Measurements from ENCODE around the gene GINS3. TPM values are rescaled to one million over a fixed set of nuclear protein-coding genes. Genes with fewer than 3 reads are reported as not detected.

Gene GINS3
- total RNA-seq, 4 donors from 2014 or later: 0.55 to 3.3 (median 1.0) TPM

DNA sequence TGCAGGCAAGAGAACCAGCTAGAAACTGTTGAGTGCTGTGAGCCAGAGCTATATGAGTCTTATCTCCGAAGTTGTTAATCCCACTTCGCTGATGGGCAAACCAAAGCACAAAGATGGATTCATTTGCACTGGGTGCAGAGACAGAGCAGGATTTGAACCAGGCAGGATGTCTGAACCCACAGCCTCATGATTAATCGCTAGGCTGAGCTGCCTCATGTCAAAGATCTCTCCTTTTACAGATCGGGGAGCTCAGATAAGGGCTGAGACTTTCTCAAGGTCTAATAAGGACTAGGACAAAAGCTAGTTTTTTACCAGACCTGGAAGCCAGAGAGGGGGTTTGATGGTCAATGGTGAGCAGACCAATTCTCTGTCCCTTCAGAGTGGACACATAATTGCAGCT, 51.5 kb downstream of the GINS3 start:
- no peak for TF ChIP-seq POLR2A (IDR thresholded peaks at IDR 0.05)
- TF ChIP-seq, protein P1, sequence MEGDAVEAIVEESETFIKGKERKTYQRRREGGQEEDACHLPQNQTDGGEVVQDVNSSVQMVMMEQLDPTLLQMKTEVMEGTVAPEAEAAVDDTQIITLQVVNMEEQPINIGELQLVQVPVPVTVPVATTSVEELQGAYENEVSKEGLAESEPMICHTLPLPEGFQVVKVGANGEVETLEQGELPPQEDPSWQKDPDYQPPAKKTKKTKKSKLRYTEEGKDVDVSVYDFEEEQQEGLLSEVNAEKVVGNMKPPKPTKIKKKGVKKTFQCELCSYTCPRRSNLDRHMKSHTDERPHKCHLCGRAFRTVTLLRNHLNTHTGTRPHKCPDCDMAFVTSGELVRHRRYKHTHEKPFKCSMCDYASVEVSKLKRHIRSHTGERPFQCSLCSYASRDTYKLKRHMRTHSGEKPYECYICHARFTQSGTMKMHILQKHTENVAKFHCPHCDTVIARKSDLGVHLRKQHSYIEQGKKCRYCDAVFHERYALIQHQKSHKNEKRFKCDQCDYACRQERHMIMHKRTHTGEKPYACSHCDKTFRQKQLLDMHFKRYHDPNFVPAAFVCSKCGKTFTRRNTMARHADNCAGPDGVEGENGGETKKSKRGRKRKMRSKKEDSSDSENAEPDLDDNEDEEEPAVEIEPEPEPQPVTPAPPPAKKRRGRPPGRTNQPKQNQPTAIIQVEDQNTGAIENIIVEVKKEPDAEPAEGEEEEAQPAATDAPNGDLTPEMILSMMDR (IDR thresholded peaks at IDR 0.05 in 4 of 5, conservative IDR thresholded peaks at IDR 0.05 in 1 of 5): no peak
- DNase-seq (no peak), ATAC-seq (peak in 1 of 2 donors; percentile 18)
- in situ Hi-C loops (cut with MboI; ENCODE audit: low sequenced_read_pairs in 4 of 4): no loop called here
- Histone ChIP-seq H3K27me3 (peaks cover 0 to 4% (median 0%) of the 10 kb centered on the region in 3 donors), H3K4me1 (peaks cover 0 to 9% of the 10 kb centered on the region in 2 donors), H3K9me3 (no peaks in the 10 kb centered on the region), H3K36me3 (no peaks in the 10 kb centered on the region), H3K4me3 (no peak overlapping the region), H3K27ac (no peak overlapping the region)
- intact Hi-C loops (cut with DNase I; ENCODE audit: low total_unique reads): no loop called here

DNA sequence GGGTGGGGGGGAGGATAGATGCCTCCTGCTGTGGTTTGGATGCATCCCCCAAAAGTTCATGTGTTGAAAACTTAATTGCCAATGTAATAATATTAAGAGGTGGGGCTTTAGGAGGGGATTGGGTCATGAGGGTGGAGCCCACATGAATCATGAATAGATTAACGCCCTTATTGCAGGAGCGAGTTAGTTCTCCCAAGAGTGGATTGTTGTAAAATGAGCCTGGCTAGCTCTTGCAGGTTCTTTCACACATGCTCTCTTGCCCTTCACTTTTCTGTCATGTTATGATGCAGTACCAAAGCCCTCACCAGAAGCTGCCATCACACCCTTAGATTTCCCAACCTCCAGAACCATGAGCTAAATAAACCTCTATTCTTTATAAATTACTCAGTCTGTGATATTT, 52.0 kb downstream of the GINS3 start:
- in situ Hi-C loops (cut with MboI; ENCODE audit: low sequenced_read_pairs in 4 of 4) (no loop called here), intact Hi-C loops (cut with DNase I; ENCODE audit: low total_unique reads) (no loop called here)
- H3K4me1 ChIP-seq: peaks cover 0 to 9% of the 10 kb centered on the region in 2 donors
- TF ChIP-seq, protein P1 (IDR thresholded peaks at IDR 0.05 in 4 of 5, conservative IDR thresholded peaks at IDR 0.05 in 1 of 5): no peak
- TF ChIP-seq POLR2A (IDR thresholded peaks at IDR 0.05): no peak
- H3K27me3 ChIP-seq: peaks cover 0 to 4% (median 0%) of the 10 kb centered on the region in 3 donors
- no peaks in the 10 kb centered on the region for H3K36me3 ChIP-seq
- no peak overlapping the region for H3K4me3 ChIP-seq
- no peak overlapping the region for H3K27ac ChIP-seq
- no peak for DNase-seq
- no peak for ATAC-seq
- H3K9me3 ChIP-seq: no peaks in the 10 kb centered on the region

DNA sequence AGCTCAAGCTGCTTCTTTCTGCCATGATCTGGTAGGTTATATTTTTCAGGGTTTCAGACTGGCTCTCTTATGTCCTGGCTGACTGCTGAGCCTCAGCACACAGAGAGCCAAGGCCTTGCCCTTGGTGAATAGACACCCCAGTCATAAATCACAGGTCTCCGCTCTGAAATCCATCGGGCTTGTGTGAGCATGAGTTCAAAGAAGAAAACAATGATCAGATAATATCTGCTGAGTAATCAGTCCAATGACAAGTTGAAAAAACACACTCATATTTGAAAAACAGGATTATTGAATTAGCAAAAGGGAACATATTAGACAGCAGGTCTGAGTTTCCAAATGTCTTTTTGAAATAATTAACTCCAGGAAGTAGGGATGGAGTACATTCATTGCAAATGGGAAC, 56.6 kb downstream of the GINS3 start:
- intact Hi-C loops (cut with DNase I; ENCODE audit: low total_unique reads) (no loop called here), in situ Hi-C loops (cut with MboI; ENCODE audit: low sequenced_read_pairs in 4 of 4) (no loop called here)
- H3K4me3 ChIP-seq: no peak overlapping the region
- H3K27ac ChIP-seq: no peak overlapping the region
- no peaks in the 10 kb centered on the region for H3K27me3 ChIP-seq
- DNase-seq (no peak), ATAC-seq (no peak)
- no peaks in the 10 kb centered on the region for H3K36me3 ChIP-seq
- H3K9me3 ChIP-seq: no peaks in the 10 kb centered on the region
- TF ChIP-seq POLR2A (IDR thresholded peaks at IDR 0.05): no peak
- TF ChIP-seq, protein P1 (IDR thresholded peaks at IDR 0.05 in 4 of 5, conservative IDR thresholded peaks at IDR 0.05 in 1 of 5): no peak
- H3K4me1 ChIP-seq: no peaks in the 10 kb centered on the region

DNA sequence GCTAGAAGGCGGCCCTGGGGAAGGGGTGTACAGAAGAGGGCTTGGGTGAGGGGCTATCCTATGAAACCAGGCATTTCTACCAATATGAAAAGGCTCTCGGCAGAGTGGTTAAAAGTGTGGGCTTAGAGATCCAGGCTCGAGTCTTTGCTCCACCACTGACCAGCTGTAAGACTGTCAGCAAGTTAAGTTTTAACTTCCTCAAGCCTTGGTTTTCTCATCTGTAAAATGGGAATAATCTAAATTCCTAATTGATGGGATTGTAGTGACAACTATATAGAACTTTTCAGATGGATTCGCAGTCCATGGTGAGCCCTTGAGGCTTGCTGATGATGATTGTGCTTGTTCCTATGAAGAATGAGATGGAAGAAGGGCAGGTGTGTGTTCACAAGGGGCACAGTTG, 57.0 kb downstream of the GINS3 start:
- ATAC-seq (no peak), DNase-seq (no peak)
- TF ChIP-seq, protein P1 (IDR thresholded peaks at IDR 0.05 in 4 of 5, conservative IDR thresholded peaks at IDR 0.05 in 1 of 5): no peak
- TF ChIP-seq POLR2A (IDR thresholded peaks at IDR 0.05): no peak
- Histone ChIP-seq H3K27ac (no peak overlapping the region), H3K4me1 (no peaks in the 10 kb centered on the region), H3K27me3 (no peaks in the 10 kb centered on the region), H3K4me3 (no peak overlapping the region), H3K36me3 (no peaks in the 10 kb centered on the region), H3K9me3 (no peaks in the 10 kb centered on the region)
- intact Hi-C loops (cut with DNase I; ENCODE audit: low total_unique reads): no loop called here
- in situ Hi-C loops (cut with MboI; ENCODE audit: low sequenced_read_pairs in 4 of 4): no loop called here

DNA sequence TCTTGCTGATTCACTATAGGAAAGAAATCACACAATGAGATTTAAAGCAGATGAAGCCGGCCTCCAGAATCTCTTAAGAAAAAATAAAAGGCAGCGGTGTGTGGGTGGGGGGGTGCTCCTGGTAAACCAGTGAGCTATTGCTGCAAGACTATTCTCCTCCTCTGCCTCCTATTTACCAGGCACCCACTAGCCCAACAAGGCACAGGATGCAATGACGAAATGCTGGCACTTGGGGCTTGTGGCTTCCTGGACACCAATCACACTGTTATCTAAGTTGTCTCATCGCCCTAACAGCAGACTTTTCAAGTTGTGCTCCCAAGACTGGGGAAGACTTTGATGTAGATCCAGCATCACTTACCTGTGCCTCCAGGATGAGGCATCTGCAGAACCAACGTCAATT, 57.5 kb downstream of the GINS3 start:
- intact Hi-C loops (cut with DNase I; ENCODE audit: low total_unique reads) (no loop called here), in situ Hi-C loops (cut with MboI; ENCODE audit: low sequenced_read_pairs in 4 of 4) (no loop called here)

More for the DNA sequence above, 57.5 kb downstream of the GINS3 start:
- Histone ChIP-seq H3K4me1 (no peaks in the 10 kb centered on the region), H3K9me3 (no peaks in the 10 kb centered on the region), H3K36me3 (no peaks in the 10 kb centered on the region), H3K27ac (no peak overlapping the region), H3K4me3 (no peak overlapping the region), H3K27me3 (no peaks in the 10 kb centered on the region)
- no peak for DNase-seq
- TF ChIP-seq, protein P1 (IDR thresholded peaks at IDR 0.05 in 4 of 5, conservative IDR thresholded peaks at IDR 0.05 in 1 of 5): no peak
- no peak for TF ChIP-seq POLR2A (IDR thresholded peaks at IDR 0.05)
- ATAC-seq: no peak

Data from gastrocnemius medialis (tissue), 4 donors.